ENCODE measurements around the gene MYO9A. TPM values are rescaled to one million over a fixed set of nuclear protein-coding genes. Genes with fewer than 3 reads are reported as not detected.

The MYO9A gene
- total RNA-seq, 4 donors from 2014 or later, result 61.2 to 99.9 (median 79.9) TPM

DNA sequence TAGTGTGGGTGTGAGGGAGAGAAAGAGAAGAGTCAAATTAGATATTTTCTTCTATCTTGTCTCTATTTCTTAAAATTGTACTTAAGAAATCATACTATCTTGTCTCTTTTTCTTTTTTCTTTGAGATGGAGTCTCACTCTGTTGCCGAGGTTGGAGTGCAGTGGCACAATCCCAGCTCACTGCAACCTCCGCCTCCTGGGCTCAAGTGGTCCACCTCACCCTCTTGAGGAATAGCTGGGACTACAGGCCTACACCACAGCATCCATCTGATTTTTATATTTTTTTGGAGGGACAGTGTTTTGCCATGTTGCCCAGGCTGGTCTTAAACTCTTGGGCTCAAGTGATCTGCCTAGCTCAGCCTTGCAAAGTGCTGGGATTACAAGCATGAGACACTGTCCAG, 104.2 kb downstream of the MYO9A start:
- H3K36me3 ChIP-seq, result peaks cover 0 to 13% (median 0%) of the 10 kb centered on the region in 3 donors
- no peaks in the 10 kb centered on the region for H3K27me3 ChIP-seq
- 96 to 99% methylated on average over 2 of the region's 2 CpGs for WGBS, 2 donors
- DNase-seq (ENCODE audit: low spot score in 2 of 2), result no peak
- H3K9me3 ChIP-seq, result no peaks in the 10 kb centered on the region
- H3K4me1 ChIP-seq, result no peaks in the 10 kb centered on the region
- H3K27ac ChIP-seq, result no peak overlapping the region
- TF ChIP-seq CTCF (IDR thresholded peaks at IDR 0.05) (no peak), POLR2A (IDR thresholded peaks at IDR 0.05) (no peak), EP300 (IDR thresholded peaks at IDR 0.05) (no peak)
- H3K4me3 ChIP-seq, result no peak overlapping the region

DNA sequence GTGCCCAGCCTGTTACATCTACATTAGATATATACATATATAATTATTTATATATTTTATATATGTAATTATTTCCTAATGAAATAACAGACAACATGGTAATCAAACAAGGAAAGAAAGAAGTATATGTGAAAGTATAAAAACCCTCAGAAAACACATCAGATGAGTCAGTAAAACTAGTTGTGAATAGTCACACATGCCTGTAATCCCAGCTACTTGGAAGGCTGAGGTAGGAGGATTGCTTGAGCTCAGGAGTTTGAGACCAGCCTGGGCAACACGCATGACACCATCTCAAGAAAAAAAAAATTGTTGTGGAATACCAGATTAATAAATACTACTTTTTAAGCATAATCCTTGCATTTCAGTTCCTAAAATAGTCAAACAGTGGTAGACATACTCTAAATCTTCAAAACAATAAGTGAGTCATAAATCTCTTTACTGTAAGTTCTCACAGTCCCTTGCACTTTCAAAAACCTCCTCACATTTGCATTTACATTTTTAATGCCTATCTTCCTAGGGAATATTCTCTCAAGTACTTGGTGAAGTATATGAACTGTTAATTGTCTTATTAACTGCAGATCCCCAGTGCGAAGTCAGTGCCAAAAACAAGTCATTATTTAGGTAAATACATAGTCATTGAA, 106.5 kb downstream of the MYO9A start:
- Histone ChIP-seq H3K27me3 (no peaks in the 10 kb centered on the region), H3K27ac (no peak overlapping the region), H3K9me3 (no peaks in the 10 kb centered on the region), H3K36me3 (peaks cover 0 to 23% (median 0%) of the 10 kb centered on the region in 3 donors), H3K4me3 (no peak overlapping the region), H3K4me1 (no peaks in the 10 kb centered on the region)
- TF ChIP-seq CTCF (IDR thresholded peaks at IDR 0.05) (no peak), POLR2A (IDR thresholded peaks at IDR 0.05) (no peak), EP300 (IDR thresholded peaks at IDR 0.05) (no peak)
- DNase-seq (ENCODE audit: low spot score in 2 of 2), result no peak
- 89 to 93% methylated on average over 2 of the region's 2 CpGs for WGBS, 2 donors

- Histone ChIP-seq H3K4me1 (no peaks in the 10 kb centered on the region), H3K36me3 (peaks cover 0 to 40% (median 0%) of the 10 kb centered on the region in 3 donors), H3K27ac (no peak overlapping the region), H3K4me3 (no peak overlapping the region), H3K9me3 (no peaks in the 10 kb centered on the region), H3K27me3 (no peaks in the 10 kb centered on the region)
- WGBS, 2 donors, result 92 to 96% methylated on average over 2 of the region's 2 CpGs
- DNase-seq (ENCODE audit: low spot score in 2 of 2), result no peak
- TF ChIP-seq EP300 (IDR thresholded peaks at IDR 0.05) (no peak), POLR2A (IDR thresholded peaks at IDR 0.05) (no peak), CTCF (IDR thresholded peaks at IDR 0.05) (no peak)
Observed at GRCh38 chr15:72009222-72009621, 108.7 kb downstream of the MYO9A start.

DNA sequence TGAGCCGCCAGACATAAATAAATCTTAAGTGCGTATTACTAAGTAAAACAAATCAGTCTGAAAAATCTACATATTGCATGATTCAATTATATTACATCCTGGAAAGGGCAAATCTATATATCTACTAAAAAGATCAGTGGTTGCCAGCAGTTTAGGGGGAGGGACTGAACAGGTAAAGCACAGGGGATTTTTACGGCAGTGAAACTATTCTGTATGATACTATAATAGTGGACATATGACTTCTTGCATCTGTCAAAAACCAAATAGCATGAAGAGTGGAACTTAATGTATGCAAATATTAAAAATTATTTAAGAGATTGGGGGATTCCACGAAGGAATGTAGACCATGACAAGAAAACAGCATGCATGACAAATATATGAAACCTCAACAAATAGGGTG, 111.6 kb downstream of the MYO9A start:
- WGBS, 2 donors, result 91 to 95% methylated on average over 4 of the region's 4 CpGs
- peaks cover 0 to 66% (median 0%) of the 10 kb centered on the region in 3 donors for H3K36me3 ChIP-seq
- H3K9me3 ChIP-seq, result no peaks in the 10 kb centered on the region
- TF ChIP-seq CTCF (IDR thresholded peaks at IDR 0.05), result no peak
- no peak overlapping the region for H3K4me3 ChIP-seq
- no peak overlapping the region for H3K27ac ChIP-seq
- no peaks in the 10 kb centered on the region for H3K4me1 ChIP-seq
- H3K27me3 ChIP-seq, result no peaks in the 10 kb centered on the region
- no peak for DNase-seq (ENCODE audit: low spot score in 2 of 2)

DNA sequence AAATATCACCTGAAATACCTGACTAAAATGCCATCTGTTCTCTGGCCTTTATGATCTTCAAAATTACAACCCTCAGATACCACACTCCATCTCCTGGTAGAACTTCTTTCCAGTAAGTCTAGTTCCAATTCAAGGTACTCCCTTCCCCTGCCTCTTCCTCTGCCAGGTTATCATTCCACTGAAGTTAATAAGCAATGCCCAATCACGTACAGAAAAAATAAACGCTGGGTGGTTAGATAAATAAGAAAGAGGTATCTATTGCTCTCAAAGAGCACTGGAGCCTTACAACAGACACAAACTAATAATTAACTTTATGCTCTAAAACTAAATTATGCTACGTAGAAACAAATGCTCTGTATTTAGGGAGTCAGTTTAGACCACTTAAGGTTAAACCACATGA, 112.5 kb downstream of the MYO9A start:
- WGBS, 2 donors, result 92 to 97% methylated on average over 3 of the region's 3 CpGs
- no peak for TF ChIP-seq EP300 (IDR thresholded peaks at IDR 0.05)
- TF ChIP-seq POLR2A (IDR thresholded peaks at IDR 0.05), result no peak
- TF ChIP-seq CTCF (IDR thresholded peaks at IDR 0.05), result no peak
- Histone ChIP-seq H3K27ac (no peak overlapping the region), H3K36me3 (peaks cover 0 to 70% (median 0%) of the 10 kb centered on the region in 3 donors), H3K4me1 (no peaks in the 10 kb centered on the region), H3K4me3 (no peak overlapping the region), H3K9me3 (no peaks in the 10 kb centered on the region), H3K27me3 (no peaks in the 10 kb centered on the region)
- no peak for DNase-seq (ENCODE audit: low spot score in 2 of 2)
